RKO (cell line): ENCODE measurements around the gene TBC1D30.
"Not testable (repeated sequence)": the region's sequence is repeated elsewhere in the genome, so short reads cannot be mapped to it uniquely, and the experiment has no call there.

ENCODE experiments used
- DNase-seq: peaks from one replicate; pipeline ENCODE4 v3.0.0-alpha.2; 2016; ENCODE audit warnings: low spot score

The TBC1D30 gene

GRCh38 chr12:64806173-64806572 is 18.3 kb upstream of the TBC1D30 start:
- DNase-seq, result no peak

- DNase-seq, result peak; percentile 15
Observed at GRCh38 chr12:64806593-64807460, 17.6 kb upstream of the TBC1D30 start.

GRCh38 chr12:64808110-64808509 is 16.3 kb upstream of the TBC1D30 start:
- DNase-seq, result no peak

- no peak for DNase-seq
Observed at GRCh38 chr12:64810831-64811230, 13.6 kb upstream of the TBC1D30 start.

DNA sequence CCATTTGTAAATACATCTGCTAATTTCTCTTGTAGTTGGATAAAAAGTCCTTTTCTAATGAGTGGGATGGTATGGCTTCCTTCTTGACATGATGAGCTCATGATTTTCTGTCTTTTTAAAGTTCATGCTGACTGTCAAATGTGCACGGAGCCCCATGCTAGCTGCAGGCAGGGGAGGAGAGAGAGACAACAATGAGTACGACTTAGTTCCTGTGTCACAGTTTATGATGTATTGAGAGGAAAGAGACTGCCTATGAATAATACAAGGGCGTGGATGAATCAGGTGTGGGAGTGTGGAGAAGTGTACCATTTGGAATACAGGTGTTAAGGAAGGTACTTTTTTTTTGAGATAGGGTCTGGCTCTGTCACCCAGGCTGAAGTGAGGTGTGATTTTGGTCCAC is 10.7 kb upstream of the TBC1D30 start:
- no peak for DNase-seq

- no peak for DNase-seq
Observed at GRCh38 chr12:64814432-64814831, 10.0 kb upstream of the TBC1D30 start.

GRCh38 chr12:64819816-64820402 is 4.5 kb upstream of the TBC1D30 start:
- DNase-seq, result no peak

GRCh38 chr12:64820593-64820992 is 3.9 kb upstream of the TBC1D30 start:
- no peak for DNase-seq

GRCh38 chr12:64821116-64821630 is 3.3 kb upstream of the TBC1D30 start:
- DNase-seq, result no peak

- no peak for DNase-seq
Observed at GRCh38 chr12:64824130-64824499, 332 bp upstream of the TBC1D30 start.

- DNase-seq, result no peak
Observed at GRCh38 chr12:64825143-64826021, 935 bp downstream of the TBC1D30 start.

DNA sequence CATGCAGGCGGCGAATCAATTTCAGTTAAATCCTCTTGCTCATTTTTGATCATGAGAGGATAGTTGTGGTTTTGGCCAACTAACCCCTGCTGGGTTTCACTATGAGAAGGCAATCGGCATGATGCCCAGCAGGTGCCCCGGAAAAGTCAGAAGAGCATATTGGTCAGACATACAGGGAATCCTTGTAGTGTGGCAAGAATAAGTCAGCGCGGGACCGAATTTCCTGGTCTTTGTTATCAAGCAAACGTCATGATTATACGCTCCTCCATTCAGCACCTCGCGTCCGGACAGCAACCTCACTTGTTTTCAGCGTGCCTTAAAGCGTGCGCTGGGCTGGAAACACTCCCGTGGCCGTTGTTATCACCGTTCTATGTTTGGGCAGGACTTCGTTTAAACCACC is 1.8 kb downstream of the TBC1D30 start:
- DNase-seq, result no peak

GRCh38 chr12:64828713-64829112 is 4.3 kb downstream of the TBC1D30 start:
- no peak for DNase-seq

DNA sequence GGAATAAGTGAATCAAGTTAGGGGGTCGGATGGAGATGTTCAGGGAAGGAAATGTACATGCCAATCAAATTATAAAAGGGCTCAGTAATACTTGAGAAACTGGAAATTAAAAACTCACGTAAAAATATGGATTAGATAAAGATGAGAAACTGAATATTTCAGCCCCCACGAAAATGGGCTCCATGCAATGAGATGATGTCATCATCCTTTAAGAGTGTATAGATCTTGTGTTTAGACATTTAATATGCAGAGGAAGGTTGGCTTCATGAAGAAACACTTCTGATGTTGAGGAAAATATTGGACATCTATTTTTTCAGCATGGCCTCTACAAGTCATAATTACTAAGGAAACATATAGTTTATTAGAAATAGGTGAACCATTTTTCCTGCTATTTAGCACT is 9.5 kb downstream of the TBC1D30 start:
- no peak for DNase-seq

- no peak for DNase-seq
Observed at GRCh38 chr12:64835901-64836300, 11.5 kb downstream of the TBC1D30 start.

- DNase-seq, result no peak
Observed at GRCh38 chr12:64836856-64837255, 12.4 kb downstream of the TBC1D30 start.

DNA sequence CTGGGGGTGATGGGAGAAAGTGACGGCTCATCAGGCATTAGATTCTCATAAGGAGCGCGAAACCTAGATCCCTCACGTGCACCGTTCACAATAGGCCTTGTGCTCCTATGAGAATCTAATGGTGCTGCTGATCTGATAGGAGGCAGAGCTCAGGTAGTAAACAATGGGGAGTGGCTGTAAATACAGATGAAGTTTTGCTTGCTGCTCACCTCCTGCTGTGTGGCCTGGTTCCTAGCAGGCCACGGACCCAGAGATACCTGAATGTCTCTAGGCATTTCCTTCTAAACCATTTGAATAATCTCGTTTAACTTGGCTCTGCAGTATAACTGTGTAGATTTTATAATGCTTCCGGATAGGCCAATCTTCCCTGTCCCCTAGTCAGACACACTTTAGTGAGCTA is 13.0 kb downstream of the TBC1D30 start:
- no peak for DNase-seq

DNA sequence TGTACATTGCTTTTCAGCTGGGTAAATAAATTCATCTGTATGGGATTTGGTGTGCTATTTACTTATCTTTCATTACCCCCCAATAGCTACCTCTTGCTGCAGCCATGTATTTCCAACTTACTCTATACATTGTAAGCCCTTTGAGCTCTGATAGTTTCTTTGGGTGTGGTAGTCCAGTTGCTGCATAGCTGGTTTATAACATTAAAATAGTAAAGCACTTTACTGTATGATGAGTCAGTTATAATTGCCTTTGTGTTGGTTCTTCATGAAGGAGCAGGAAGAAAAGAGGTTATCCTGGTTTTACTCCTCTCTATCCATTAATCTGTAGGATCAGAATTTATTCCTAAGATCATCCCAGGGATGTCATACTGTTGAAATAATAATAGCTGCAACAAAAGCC is 15.7 kb downstream of the TBC1D30 start:
- no peak for DNase-seq

DNA sequence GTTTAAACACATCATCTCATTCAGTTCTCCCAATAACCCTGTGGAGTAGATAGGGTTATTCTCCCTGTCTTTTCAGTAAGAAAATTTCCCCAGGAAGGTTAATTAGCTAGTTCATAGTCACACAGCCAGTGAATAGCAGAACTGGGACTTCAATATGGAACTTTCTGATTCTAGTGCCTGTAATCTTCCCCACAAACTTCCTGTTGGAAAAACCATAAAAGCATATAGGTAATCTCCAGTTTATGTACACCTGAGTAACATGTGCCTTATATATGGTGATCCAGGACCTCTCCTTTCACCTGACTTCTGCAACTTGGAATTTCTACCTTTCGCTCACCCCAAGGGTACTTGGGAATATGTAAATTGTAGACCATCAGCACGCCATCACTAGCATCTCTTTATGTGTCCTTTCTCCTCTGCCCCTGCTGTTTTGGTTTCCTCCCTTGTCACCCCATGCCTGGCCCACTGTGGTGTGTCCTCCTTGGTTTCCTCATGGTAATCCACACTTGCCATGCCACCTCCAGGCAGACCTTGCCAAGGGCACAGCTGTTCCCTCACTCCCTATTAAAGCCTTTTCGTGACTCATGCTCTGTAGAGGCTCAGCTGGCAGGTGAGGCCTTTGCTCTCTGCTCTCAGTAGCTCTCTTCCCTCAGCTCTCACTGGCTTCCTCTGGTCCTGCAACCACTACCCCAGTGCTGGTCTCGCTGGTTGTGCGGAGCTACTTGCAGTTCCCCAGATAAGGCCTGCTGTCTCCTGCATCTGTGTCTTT is 16.7 kb downstream of the TBC1D30 start:
- DNase-seq, result no peak

DNA sequence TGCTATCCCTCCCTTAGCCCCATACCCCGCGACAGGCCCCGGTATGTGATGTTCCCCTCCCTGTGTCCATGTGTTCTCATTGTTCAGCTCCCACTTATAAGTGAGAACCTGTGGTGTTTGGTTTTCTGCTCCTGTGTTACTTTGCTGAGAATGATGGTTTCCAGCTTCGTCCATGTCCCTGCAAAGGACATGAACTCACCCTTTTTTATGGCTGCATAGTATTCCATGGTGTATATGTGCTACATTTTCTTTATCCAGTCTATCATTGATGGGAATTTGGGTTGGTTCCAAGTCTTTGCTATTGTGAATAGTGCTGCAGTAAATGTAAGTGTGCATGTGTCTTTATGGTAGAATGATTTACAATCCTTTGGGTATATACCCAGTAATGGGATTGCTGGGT is 24.0 kb downstream of the TBC1D30 start:
- not testable (repeated sequence) for DNase-seq

- DNase-seq, result no peak
Observed at GRCh38 chr12:64858882-64859605, 34.6 kb downstream of the TBC1D30 start.
